Vagina (tissue), 2 donors: ENCODE results near the gene PPCS. TPM values are rescaled to one million over a fixed set of nuclear protein-coding genes. Genes with fewer than 3 reads are reported as not detected.

Experiments
- DNase-seq, 2 donors: peaks; one replicate each; pipeline ENCODE4 v3.0.0-alpha.2; 2017; ENCODE audit errors: extremely low spot score in 2 of 2
- H3K27ac ChIP-seq: fragments of 200-600 bp; sonication (generic); one replicate; pipeline ENCODE4 v1.5.1; 2019
- H3K27me3 ChIP-seq: fragments of 200-600 bp; sonication (generic); one replicate; pipeline ENCODE4 v1.5.1; 2019
- H3K36me3 ChIP-seq, 2 donors: fragments of 200-600 bp; sonication (generic); one replicate each; pipeline ENCODE4 v1.5.1; 2017 to 2019
- H3K4me1 ChIP-seq: fragments of 200-600 bp; sonication (generic); one replicate; pipeline ENCODE4 v1.5.1; 2019
- H3K4me3 ChIP-seq, 2 donors: fragments of 200-600 bp; sonication (generic); 1 replicate in 1 of 2; 2 replicates in 1 of 2; pipeline ENCODE4 v1.5.1; 2016 to 2019
- H3K9me3 ChIP-seq: fragments of 200-600 bp; sonication (generic); one replicate; pipeline ENCODE4 v1.5.1; 2019
- CTCF ChIP-seq, 3 experiments: fragments of 450-650 bp in 2 of 3; fragments of 200-600 bp in 1 of 3; sonication (generic) in 1 of 3; IDR thresholded peaks; one replicate each; pipeline ENCODE4 v1.5.1; 2017 to 2019; ENCODE audit warnings: antibody characterized with exemption in 3 of 3, mild to moderate bottlenecking in 2 of 3, moderate library complexity in 2 of 3
- POLR2A ChIP-seq, 2 donors: fragments of 450-650 bp; IDR thresholded peaks; one replicate each; pipeline ENCODE4 v1.6.1; 2017; ENCODE audit warnings: antibody characterized with exemption in 2 of 2, mild to moderate bottlenecking in 2 of 2, moderate library complexity in 2 of 2
- POLR2AphosphoS5 ChIP-seq, 2 donors: sonication (generic); formaldehyde crosslinking; IDR thresholded peaks; one replicate each; pipeline ENCODE4 v1.9.0; 2017; ENCODE audit warnings: antibody characterized with exemption in 2 of 2, mild to moderate bottlenecking in 2 of 2, low read depth in 1 of 2; ENCODE audit not compliant: insufficient read depth in 1 of 2
- intact Hi-C: fragments of 100-400 bp; cut with DNase I; formaldehyde crosslinking; loops from one replicate; pipeline ENCODE4 v1.15.1; 2023
- total RNA-seq: library from RNA; depleted of rRNA; stranded (reverse); fragments of >200 nt; gene quantifications from one replicate; pipeline ENCODE4 v1.2.3, GENCODE V29; 2016

Gene PPCS
- total RNA-seq, result 48.9 TPM

GRCh38 chr1:42456010-42456753 is at the start of gene PPCS, which contains the start of gene ZMYND12:
Gene PPCS (plus strand): TSS chr1:42456543. CDS start chr1:42456566, 23 bp downstream.
Gene ZMYND12 (minus strand): TSS chr1:42456022. CDS start chr1:42455997, 25 bp downstream.
- Histone ChIP-seq H3K27me3 (no peaks in the 10 kb centered on the region), H3K9me3 (no peaks in the 10 kb centered on the region), H3K27ac (peak within 1 kb of the TSS; percentile 77), H3K4me1 (peaks cover 26% of the 10 kb centered on the region), H3K4me3 (peak within 1 kb of the TSS; percentile 75 to 77), H3K36me3 (peaks cover 0 to 19% of the 10 kb centered on the region in 2 donors)
- intact Hi-C loops, result no loop called here
- peak in 1 of 2 donors; percentile 91 for DNase-seq
- TF ChIP-seq POLR2AphosphoS5 (IDR thresholded peaks at IDR 0.05; ENCODE audit: insufficient read depth in 1 of 2, low read depth in 1 of 2), result peak; percentile 56 to 88
- no peak for TF ChIP-seq CTCF (IDR thresholded peaks at IDR 0.05)
- peak in 1 of 2 donors; percentile 51 for TF ChIP-seq POLR2A (IDR thresholded peaks at IDR 0.05)

- intact Hi-C loops, result no loop called here
- Histone ChIP-seq H3K27me3 (no peaks in the 10 kb centered on the region), H3K36me3 (no peaks in the 10 kb centered on the region), H3K9me3 (no peaks in the 10 kb centered on the region), H3K4me3 (no peak overlapping the region), H3K4me1 (no peaks in the 10 kb centered on the region), H3K27ac (no peak overlapping the region)
- no peak for TF ChIP-seq POLR2A (IDR thresholded peaks at IDR 0.05)
- DNase-seq, result no peak
Observed at GRCh38 chr1:42414551-42415496, 41.5 kb upstream of the PPCS start.

GRCh38 chr1:42417166-42417565 is 39.2 kb upstream of the PPCS start:
- Histone ChIP-seq H3K4me3 (no peak overlapping the region), H3K36me3 (no peaks in the 10 kb centered on the region), H3K27ac (no peak overlapping the region), H3K27me3 (no peaks in the 10 kb centered on the region), H3K9me3 (no peaks in the 10 kb centered on the region), H3K4me1 (peaks cover 19% of the 10 kb centered on the region)
- intact Hi-C loops, result no loop called here
- no peak for TF ChIP-seq POLR2AphosphoS5 (IDR thresholded peaks at IDR 0.05; ENCODE audit: insufficient read depth in 1 of 2, low read depth in 1 of 2)
- TF ChIP-seq POLR2A (IDR thresholded peaks at IDR 0.05), result no peak
- no peak for TF ChIP-seq CTCF (IDR thresholded peaks at IDR 0.05)
- DNase-seq, result no peak

GRCh38 chr1:42418516-42418915 is 37.8 kb upstream of the PPCS start:
- intact Hi-C loops, result no loop called here
- Histone ChIP-seq H3K27ac (no peak overlapping the region), H3K27me3 (no peaks in the 10 kb centered on the region), H3K4me1 (peaks cover 19% of the 10 kb centered on the region), H3K9me3 (no peaks in the 10 kb centered on the region), H3K4me3 (no peak overlapping the region), H3K36me3 (no peaks in the 10 kb centered on the region)
- no peak for TF ChIP-seq POLR2AphosphoS5 (IDR thresholded peaks at IDR 0.05; ENCODE audit: insufficient read depth in 1 of 2, low read depth in 1 of 2)
- no peak for TF ChIP-seq POLR2A (IDR thresholded peaks at IDR 0.05)
- no peak for TF ChIP-seq CTCF (IDR thresholded peaks at IDR 0.05)
- DNase-seq, result no peak

- no peaks in the 10 kb centered on the region for H3K27me3 ChIP-seq
- no peaks in the 10 kb centered on the region for H3K9me3 ChIP-seq
- DNase-seq, result no peak
- peaks cover 19% of the 10 kb centered on the region for H3K4me1 ChIP-seq
- no peaks in the 10 kb centered on the region for H3K36me3 ChIP-seq
- H3K4me3 ChIP-seq, result no peak overlapping the region
- intact Hi-C loops, result no loop called here
- no peak overlapping the region for H3K27ac ChIP-seq
- TF ChIP-seq CTCF (IDR thresholded peaks at IDR 0.05), result no peak
- no peak for TF ChIP-seq POLR2A (IDR thresholded peaks at IDR 0.05)
- TF ChIP-seq POLR2AphosphoS5 (IDR thresholded peaks at IDR 0.05; ENCODE audit: insufficient read depth in 1 of 2, low read depth in 1 of 2), result no peak
Observed at GRCh38 chr1:42419126-42419821, 37.1 kb upstream of the PPCS start.
